ENCODE results near the gene HIVEP3. TPM values are rescaled to one million over a fixed set of nuclear protein-coding genes. Genes with fewer than 3 reads are reported as not detected.

The HIVEP3 gene
- total RNA-seq, 1 donor from 2014 or later, result 6.5 TPM

DNA sequence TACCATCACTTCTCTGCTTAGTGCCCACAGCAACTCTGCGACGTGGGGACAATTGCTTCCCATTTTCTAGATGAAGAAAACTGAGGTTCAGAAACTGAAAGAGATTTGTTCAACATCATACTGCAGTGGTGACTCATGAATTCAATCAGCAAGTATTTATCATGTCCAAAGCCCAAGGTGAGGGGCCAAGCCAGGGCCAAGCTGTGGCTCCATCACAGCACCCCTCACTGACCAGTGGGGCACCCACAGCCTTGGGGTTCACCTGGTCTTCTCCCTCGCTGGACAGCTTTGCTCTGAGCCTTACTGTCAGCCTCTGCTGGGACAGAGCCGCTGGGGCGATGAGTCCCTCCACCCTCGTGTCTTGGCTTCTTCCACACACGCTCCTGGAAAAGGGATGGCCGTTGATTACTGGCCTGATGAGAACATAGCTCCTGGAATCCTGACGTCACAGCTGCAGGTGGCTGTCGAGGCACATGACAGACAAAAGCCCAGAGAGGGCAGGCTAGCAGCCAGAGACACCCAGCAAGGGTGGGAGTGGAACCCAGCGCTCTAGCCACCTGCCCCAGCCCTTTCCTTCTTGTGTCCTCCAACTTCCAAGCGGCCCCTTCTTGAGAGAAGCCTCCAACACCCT, 440.5 kb downstream of the HIVEP3 start:
- ATAC-seq (no peak), DNase-seq (no peak)
- intact Hi-C loops (cut with micrococcal nuclease), result no loop called here

DNA sequence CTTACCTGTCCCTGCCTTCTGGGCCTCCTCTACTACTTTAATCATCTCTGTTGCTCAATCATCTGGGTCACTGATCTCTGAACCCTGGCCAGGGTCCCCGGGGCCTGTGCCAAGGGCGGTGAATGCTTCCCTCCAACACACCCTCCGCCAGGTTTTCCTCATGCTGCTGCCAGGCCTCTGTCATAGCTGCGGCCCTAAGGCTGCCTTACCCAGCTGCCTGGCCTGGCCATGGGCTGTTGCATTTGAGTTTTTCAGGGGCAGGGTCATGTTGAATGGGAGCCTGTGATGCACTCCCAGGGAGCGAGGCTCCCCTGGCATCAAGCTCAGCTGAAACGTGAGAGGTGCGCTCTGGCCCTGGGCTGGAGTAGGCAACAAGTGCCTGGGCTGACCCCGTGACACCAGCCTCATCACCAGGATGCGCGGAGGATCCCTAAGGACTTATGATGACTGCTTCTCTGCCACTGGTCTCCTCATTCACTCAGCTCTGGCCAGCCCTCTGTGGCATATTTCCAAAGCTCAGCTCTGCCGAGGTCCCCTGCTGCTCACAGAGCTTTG, 441.8 kb downstream of the HIVEP3 start:
- ATAC-seq (peak; percentile 24), DNase-seq (peak; percentile 68)
- intact Hi-C loops (cut with micrococcal nuclease), result no loop called here

DNA sequence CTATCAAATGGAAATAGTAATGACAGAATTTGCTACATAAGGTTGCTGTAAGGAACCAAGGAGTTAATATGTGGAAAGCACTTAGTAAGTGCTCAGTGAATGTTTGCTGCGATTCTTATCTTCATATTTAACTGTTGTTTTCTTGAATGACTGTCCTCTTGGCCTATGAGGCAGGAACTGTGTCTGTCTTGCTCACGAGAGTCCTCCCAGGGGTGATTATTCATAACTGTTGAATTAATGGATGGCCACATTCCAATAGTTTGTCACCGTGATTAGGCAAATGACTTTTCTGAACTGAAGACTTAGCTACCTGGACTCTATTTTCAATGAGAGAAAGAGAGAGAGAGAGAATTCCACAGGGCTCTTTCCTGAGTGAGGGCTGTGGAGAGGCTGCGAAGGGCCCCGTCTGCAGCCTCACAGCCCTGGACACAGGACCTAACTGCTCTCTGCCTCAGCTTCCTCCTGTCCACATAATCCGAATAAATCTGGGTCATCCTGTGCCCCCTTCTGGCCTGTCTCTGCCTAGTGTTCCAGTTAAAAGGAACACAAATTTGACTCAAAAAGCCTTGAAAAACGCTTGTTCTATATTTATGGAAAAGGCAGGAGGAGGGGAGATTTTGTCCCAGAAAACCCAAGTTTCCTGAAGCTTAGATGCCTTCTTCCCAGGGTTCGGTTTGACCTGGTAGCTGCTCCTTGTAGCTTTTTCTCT, 442.7 kb downstream of the HIVEP3 start:
- intact Hi-C loops (cut with micrococcal nuclease), result no loop called here
- ATAC-seq (no peak), DNase-seq (no peak)

DNA sequence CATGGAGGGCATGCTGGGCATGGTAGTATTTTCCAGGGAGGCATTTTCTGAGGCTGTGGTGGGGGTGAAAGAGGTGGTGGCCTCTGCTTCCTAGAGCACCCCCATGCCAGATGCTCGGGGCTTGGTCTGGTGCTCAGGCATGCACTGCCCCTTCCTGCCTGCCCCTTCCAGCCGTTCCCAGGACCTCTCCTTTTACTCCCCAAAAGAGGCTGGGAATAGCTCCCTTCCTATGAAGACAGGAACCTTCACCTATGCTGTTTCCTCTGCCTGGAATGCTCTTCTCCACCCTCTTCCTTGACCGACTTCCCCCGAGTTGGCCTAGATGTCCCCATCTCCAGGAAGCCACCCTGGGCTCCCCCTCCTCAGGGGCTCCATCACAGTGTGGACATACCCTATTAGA, 443.4 kb downstream of the HIVEP3 start:
- ATAC-seq (no peak), DNase-seq (no peak)
- intact Hi-C loops (cut with micrococcal nuclease), result no loop called here

DNA sequence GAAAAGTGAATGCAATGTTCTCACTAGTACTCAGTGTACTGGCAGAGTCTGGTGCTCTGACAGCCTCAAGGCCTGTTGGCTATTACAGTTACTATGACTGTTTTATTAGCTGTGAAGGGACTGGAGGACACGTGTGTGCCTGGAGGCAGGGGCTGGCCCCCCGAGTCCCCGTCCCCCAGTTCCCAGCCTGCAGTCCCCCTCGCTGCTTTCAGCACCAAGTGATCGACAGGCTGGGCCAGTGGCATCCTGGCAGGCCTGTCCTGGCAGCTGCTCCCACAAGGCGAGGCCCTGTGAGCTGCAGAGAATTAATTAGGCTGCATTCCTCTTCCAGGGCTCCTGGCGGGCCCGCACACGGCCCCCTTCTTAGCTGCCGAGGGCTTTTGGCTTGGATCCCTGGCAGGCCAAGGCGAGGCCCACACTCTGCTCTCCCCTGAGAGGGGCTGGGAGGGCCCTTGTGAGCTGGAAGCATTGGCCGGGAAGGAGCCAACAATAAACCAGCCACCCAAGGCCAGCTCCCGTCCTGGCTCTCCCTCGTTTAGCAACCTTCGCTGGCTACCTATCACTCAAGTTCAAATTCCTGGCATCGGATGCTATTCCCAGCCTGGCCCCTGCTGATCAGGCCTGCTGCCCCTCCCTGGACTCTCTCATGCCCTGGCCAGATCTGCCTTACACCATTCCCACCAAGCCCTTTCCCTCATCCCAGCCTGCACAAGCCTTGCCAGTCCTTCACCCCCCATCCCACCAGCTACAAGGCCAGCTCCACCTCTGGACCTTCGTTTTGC, 444.0 kb downstream of the HIVEP3 start:
- DNase-seq (peak; percentile 69), ATAC-seq (peak; percentile 69)
- intact Hi-C loops (cut with micrococcal nuclease), result no loop called here

DNA sequence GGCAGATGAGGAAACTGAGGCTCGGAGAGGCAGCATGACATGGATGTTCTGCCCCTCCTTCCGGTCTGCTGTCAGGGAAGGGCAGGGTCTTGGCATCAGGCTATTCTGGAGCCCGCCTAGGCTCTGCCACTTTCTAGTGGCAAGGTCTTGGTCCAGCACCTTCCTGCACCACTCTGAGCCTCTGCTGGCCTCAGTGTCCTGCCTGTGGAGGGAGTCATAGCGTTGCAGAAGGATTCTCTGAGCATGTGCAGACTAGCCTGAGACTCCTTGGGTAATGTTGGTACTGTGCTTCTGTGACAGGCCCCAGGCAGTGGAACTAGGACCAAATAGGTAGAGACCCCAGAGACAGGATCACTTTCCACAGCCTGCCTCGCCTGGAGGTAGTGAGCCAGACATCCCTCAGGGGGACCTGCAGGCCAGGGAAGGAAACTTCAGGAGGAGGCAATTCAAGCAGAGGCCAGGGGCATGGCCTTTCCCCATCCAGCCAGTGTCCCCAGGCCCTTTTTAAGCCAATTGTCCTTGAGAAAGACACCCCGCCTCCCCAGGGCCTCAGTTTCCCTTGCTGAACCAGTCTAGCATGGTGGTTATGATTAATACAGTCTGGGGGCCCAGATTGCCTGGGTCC, 444.9 kb downstream of the HIVEP3 start:
- intact Hi-C loops (cut with micrococcal nuclease), result no loop called here
- DNase-seq (no peak), ATAC-seq (no peak)

DNA sequence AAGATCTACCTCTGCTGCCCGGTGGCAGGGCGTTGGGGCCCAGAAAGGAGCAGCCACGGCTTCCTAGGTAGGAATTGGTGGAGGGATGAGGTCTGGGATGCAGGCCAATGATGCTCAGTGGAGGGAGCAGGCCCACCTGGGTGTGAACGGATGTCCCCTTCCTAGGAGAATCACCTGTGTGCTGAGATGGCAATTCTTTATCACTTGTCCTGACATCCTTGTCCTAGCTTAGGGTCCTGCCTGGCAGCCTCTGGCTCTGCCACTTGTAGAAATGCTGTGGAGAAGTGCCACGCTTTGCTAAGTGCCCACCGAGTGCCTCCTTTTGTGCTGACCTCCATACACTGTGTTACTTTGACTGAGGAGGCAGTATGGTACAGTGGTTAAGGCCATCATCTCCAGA, 447.1 kb downstream of the HIVEP3 start:
- no peak for DNase-seq
- intact Hi-C loops (cut with micrococcal nuclease), result no loop called here
- no peak for ATAC-seq

DNA sequence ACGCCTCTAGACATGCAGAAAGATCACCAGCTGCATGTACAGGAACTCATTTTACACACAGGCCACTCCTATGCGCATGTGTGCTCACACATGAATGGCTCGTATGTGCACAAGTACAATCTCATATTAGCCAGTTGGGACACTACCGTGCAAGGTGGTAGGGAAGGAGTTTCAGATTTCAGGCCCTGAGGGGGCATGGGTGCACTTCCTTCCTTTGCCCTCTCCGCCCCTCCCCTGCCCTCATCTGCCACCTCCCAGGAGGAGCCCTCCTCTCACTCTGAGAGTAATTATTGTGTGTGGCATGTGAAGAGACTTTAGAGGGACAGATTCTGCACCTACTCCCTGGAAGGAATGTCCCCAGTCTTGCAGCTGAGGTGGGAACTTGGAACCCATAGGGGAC, 449.0 kb downstream of the HIVEP3 start:
- ATAC-seq (no peak), DNase-seq (no peak)
- intact Hi-C loops (cut with micrococcal nuclease), result no loop called here

DNA sequence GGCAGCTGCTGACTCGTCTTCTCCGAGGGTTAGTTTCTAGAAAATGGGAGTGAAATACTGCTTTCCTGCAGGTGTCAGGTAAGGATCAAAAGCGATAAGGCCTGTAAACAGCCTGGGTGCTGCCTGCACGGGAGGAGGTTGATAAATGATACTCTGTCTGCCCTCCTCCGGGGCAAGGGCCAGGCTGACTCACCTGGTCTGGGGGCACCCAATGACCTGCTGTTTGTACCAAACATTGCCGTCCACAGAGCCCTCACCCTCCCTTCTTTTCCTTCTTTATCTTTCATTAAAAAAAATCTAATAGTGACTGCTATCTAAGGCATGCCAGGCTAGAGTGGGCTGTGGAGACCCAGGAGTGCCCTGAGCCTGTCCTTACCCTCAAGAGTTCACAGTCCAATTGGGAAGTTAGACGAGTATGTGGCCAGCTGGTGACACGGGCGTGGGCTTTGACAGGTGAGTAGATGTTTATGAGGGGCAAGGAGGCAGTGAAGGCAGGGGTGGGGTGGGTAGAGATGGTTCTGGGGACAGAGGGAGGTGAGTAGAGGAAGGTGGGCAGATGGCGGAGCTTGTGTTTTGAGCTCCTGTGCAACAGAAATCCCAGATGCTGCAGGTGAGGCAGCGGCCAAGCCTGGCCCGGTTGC, 450.5 kb downstream of the HIVEP3 start:
- ATAC-seq, result no peak
- intact Hi-C loops (cut with micrococcal nuclease), result no loop called here
- no peak for DNase-seq

DNA sequence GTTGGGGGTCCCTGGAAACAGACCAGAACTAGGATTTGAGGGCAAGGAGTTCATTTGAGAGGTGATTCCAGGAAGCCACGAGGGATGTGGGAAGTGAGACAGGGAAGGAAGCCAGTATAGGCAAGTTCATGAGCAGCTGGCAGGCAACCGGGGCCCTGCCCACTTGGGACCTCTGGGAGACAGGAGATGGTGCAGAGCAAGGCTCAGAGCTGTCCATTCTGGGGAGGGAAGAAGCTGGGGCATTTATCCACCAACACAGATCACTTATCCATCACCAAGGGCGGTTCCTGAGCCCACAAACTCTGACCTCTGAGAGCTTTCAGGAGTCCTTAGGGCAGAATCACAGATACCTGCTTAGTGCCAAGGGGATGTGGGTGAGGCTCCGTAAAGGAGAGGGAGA, 451.0 kb downstream of the HIVEP3 start:
- intact Hi-C loops (cut with micrococcal nuclease), result no loop called here
- DNase-seq, result no peak
- no peak for ATAC-seq

DNA sequence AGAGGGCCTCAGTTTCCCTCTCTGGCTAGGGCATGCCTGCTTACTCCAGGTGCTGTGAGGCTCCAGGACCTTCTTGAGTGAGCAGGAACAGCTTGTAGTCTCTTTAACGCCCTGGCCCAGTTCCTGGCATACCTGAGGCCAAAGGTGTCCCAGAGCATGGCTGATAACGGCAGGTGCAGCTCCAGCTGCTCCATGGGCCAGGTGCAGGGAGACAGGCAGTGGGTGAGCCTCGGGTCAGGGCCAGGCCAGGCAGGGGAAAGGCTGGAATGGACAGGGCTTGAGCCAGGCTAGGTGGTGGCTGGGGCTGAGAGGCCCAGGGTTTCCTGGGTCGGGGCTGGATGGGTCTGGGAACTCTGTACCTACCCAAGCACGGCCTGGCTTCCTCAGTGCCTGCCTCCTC, 452.6 kb downstream of the HIVEP3 start:
- no peak for ATAC-seq
- no peak for DNase-seq
- intact Hi-C loops (cut with micrococcal nuclease), result no loop called here

DNA sequence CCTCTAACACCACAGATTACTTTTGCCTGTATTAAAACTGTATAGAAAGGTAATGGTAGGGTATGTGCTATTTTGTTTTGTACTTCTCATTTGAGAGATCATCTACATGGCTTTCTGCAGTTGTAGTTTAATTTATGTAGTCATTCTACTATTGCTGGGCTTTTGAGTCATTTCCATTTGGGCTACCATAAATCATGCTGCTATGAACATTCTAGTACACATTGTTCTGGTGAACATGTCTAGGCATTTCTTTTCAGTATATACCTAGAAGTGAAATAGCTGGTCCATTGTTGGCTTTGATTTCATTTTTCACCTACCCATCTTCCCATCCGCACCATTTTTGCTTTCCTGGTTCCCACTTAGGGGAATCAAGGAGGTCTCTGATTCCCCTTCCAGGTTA, 453.0 kb downstream of the HIVEP3 start:
- ATAC-seq (no peak), DNase-seq (no peak)
- intact Hi-C loops (cut with micrococcal nuclease), result no loop called here

DNA sequence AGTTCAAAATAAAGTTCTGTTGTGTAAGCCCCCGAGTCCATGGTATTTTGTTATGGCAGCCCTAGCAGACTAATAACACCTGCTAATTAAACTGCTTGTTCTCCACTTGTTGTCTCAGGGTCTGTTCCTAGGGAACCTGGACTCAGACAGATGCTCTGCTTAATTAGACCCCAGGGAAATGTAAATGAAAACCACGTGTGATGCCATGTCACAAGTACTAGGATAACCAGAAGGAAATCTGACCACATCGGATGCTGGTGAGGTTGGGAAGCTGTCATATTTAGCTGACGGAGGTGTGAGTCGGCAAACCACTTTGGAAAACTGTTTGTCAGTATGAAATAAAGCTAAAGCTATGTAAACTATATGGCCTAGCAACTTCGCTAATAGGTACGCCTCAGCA, 453.8 kb downstream of the HIVEP3 start:
- intact Hi-C loops (cut with micrococcal nuclease), result no loop called here
- ATAC-seq (no peak), DNase-seq (no peak)

DNA sequence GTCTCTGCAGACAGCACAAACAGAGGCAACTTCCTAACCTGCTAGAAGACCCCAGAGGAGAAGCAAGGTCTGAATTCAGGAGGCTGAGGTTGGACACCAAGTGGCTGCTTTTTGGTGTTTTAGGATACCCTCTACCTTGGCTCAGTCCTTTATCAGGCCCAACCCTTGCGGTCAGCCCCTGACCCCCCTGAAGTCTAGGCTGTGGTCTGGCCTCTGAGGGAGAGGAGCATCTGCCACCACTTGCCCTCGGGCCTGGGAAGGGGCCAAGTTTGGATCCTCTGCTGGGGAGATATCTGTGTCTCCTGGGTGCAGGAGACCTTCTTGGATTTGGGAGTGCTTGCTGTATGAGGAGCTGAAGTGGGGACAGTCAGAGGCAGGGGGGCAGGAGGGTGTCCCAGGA, 455.2 kb downstream of the HIVEP3 start:
- no peak for DNase-seq
- ATAC-seq, result no peak
- intact Hi-C loops (cut with micrococcal nuclease), result no loop called here

DNA sequence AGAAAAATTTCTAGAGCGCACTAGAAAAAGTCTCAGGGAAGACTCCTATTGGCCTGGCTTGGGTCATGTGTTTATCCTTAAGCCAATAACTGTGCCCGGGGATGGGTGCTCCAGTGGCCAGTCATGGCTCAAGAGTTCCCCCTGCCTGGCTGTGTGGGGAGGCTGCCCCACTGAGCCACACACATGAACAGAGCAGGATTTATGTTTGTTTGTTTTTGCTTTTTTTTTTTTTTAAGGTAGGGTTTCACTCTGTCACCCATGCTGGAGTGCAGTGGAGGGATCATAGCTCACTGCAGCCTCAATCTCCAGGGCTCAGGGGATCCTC, 456.1 kb downstream of the HIVEP3 start:
- DNase-seq, result no peak
- ATAC-seq, result no peak
- intact Hi-C loops (cut with micrococcal nuclease), result no loop called here

DNA sequence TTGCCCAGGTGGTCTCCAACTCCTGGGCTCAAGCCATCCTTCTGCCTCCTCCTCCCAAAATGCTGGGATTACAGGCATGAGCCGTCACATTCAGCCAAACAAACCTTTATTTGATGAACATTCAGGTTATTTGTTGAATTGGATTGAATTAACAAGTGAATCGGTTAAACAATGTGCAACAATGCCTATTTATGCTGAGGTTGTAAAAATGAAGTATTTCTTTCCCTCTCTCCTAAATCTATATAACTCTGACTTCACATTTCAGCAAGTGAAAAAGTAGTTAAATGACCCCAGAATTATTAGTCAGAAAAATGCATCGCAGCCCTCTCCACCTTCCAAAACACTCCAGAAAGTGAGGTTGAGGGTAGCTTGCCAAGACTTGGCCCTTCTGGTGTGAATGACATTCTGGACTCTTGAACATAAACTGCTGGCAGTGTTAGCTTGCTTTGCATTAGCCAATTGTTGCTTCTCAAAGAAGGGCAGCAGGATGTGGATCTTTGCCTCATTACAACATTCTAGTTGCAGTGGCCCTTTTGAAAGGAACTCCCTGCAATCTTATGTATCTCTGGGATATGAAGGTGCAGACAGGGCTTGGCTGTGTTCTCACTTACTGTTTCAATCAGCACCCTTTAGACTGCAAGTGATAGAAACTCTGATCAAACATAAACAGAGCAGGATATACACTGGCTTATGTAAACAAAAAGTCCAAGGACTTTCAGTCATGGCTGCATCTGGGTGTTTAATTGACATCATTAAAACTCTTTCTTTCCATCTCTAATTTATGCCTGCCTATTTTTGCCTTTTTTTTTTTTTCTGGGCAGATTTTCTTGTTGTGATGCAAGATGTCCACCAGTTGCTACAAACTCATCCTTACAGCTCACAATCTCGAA, 456.7 kb downstream of the HIVEP3 start:
- intact Hi-C loops (cut with micrococcal nuclease), result no loop called here
- ATAC-seq, result peak; percentile 58
- DNase-seq, result no peak

DNA sequence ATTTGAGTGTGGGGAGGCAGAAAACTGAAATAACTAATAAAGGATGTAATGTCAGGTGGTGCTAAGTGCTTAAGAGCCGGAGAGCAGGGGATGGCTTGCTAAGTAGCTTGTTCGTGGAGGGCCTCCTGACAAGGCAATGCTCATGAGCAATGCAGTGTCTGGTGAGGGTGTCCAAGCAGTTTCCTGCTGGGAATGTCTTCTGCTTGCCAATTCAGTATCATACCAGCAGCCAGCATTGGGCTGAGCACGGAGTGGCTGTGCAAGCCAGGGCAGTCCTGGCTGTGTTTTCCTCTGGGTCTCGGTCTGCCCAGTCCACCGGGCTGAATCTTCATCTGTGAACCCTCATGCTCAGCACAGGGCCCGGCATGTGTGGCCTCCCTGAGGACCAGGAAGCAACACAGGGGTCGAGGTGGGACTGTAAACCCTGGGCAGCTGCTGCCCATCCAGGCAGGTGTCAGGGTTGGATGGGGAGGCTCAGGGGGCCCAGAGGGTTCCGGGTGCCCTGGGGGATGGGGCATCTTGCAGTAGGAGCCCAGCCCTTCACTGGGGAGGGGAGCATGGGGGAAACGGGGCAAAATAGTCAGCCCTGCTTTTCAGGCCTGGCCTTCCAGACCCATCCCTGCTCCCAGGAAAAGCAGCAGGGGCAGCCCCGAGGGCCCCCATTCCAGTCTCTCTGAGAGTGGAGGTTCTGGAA, 461.7 kb downstream of the HIVEP3 start:
- ATAC-seq, result peak; percentile 58
- intact Hi-C loops (cut with micrococcal nuclease), result no loop called here
- DNase-seq, result no peak
